AG04450 (cell line): ENCODE data around the gene FUOM. TPM values are rescaled to one million over a fixed set of nuclear protein-coding genes. Genes with fewer than 3 reads are reported as not detected.

Experiments
- CTCF ChIA-PET: fragments of 300-600, 350-600 bp; formaldehyde crosslinking; extraction: SDS; loops from one replicate; lab custom pipeline; 2022; ENCODE audit warnings: antibody characterized with exemption, inconsistent platforms; lab: Charles Lee
- POLR2A ChIA-PET: fragments of 350-600 bp; formaldehyde crosslinking; extraction: SDS; loops from one replicate; lab custom pipeline; 2021; ENCODE audit warnings: antibody characterized with exemption, inconsistent platforms; lab: Yijun Ruan, JAX
- DNase-seq: peaks from one replicate; pipeline ENCODE4 v3.0.0-alpha.2; 2011; ENCODE audit warnings: low read depth, low spot score
- H3K27ac ChIP-seq: one replicate; pipeline ENCODE4 v1.5.1; 2012; ENCODE audit warnings: low read depth, low read length, control low read depth
- H3K27me3 ChIP-seq: one replicate; pipeline ENCODE4 v1.6.0; 2012; ENCODE audit warnings: low read length; ENCODE audit not compliant: control insufficient read depth, insufficient read depth
- H3K4me3 ChIP-seq: 2 replicates; pipeline ENCODE4 v1.5.1; 2011; ENCODE audit warnings: mild to moderate bottlenecking, low read depth, low read length, control low read depth
- H3K9me3 ChIP-seq: 2 replicates; pipeline ENCODE4 v1.5.1; 2012; ENCODE audit warnings: low read length; ENCODE audit not compliant: control insufficient read depth, insufficient read depth
- CTCF ChIP-seq: IDR thresholded peaks from 2 replicates; pipeline ENCODE4 v1.5.1; 2011; ENCODE audit warnings: low read depth, low read length, control low read depth, inconsistent platforms
- polyA minus RNA-seq: library from RNA; depleted of rRNA, polyadenylated mRNA; stranded (reverse); fragments of >200 nt; gene quantifications from 2 replicates; pipeline ENCODE4 v1.2.3, GENCODE V29; 2011; rRNA and poly(A)+ RNA removed
- polyA plus RNA-seq: library from polyadenylated mRNA; depleted of rRNA; stranded (reverse); fragments of >200 nt; gene quantifications from 2 replicates; pipeline ENCODE4 v1.2.3, GENCODE V29; 2011; rRNA removed

The FUOM gene
- 17.8 and 24.3 TPM in 2 replicates for polyA plus RNA-seq
- polyA minus RNA-seq, result 3.2 and 5.7 TPM in 2 replicates

- no peaks in the 10 kb centered on the region for H3K27me3 ChIP-seq
- no peaks in the 10 kb centered on the region; the same call in 1 of the 2 replicates for H3K9me3 ChIP-seq
- no peak for TF ChIP-seq CTCF
- H3K27ac ChIP-seq, result no peak within 1 kb of the TSS
- H3K4me3 ChIP-seq, result peak within 1 kb of the TSS; percentile 61
- no peak for DNase-seq
- CTCF ChIA-PET, result interaction anchor here (1.7 to 2.5 kb wide), 2 partner anchors 28 kb away, joined by 10 to 13 read pairs; no protein-coding TSS in a partner anchor
- POLR2A ChIA-PET, result interaction anchor here (0.6 to 1.2 kb wide), 3 partner anchors 9 to 16 kb away, joined by 3 to 4 read pairs (median 3); partner anchors contain the start of gene ECHS1
These were observed at the start of gene FUOM for GRCh38 chr10:133357285-133358161. Gene FUOM, minus strand, starts transcription at chr10:133358019. Its CDS starts 12 bp downstream, at chr10:133358007.

GRCh38 chr10:133405844-133406527 lies 48.2 kb upstream of the FUOM start:
- CTCF ChIA-PET, result interaction anchor here (0.7 kb wide), 1 partner anchor 77 kb away, joined by 3 read pairs; no protein-coding TSS in a partner anchor

GRCh38 chr10:133405272-133405671 lies 47.5 kb upstream of the FUOM start:
- ChIA-PET CTCF (interaction anchor here (0.7 kb wide), 1 partner anchor 76 kb away, joined by 3 read pairs; no protein-coding TSS in a partner anchor), POLR2A (no interaction called here)
- Histone ChIP-seq H3K4me3 (no peak overlapping the region), H3K27me3 (no peaks in the 10 kb centered on the region), H3K9me3 (peaks cover 3% of the 10 kb centered on the region), H3K27ac (no peak overlapping the region)
- no peak for TF ChIP-seq CTCF
- no peak for DNase-seq

More at GRCh38 chr10:133405844-133406527, 48.2 kb upstream of the FUOM start:
- POLR2A ChIA-PET, result no interaction called here
- H3K4me3 ChIP-seq, result no peak overlapping the region
- H3K27me3 ChIP-seq, result no peaks in the 10 kb centered on the region
- no peak for DNase-seq
- H3K27ac ChIP-seq, result no peak overlapping the region
- peaks cover 5% of the 10 kb centered on the region for H3K9me3 ChIP-seq
- no peak for TF ChIP-seq CTCF

- no peak overlapping the region for H3K27ac ChIP-seq
- CTCF ChIA-PET, result interaction anchor here (1.3 kb wide), 1 partner anchor 74 kb away, joined by 5 read pairs; no protein-coding TSS in a partner anchor
- TF ChIP-seq CTCF, result no peak
- H3K9me3 ChIP-seq, result no peaks in the 10 kb centered on the region; the same call in 1 of the 2 replicates
- POLR2A ChIA-PET, result no interaction called here
- no peaks in the 10 kb centered on the region for H3K27me3 ChIP-seq
- no peak overlapping the region for H3K4me3 ChIP-seq
- no peak for DNase-seq
These were observed 46.0 kb upstream of the FUOM start for GRCh38 chr10:133403784-133404183.
